Measurements from ENCODE around the gene NPTXR. TPM values are rescaled to one million over a fixed set of nuclear protein-coding genes. Genes with fewer than 3 reads are reported as not detected.

The NPTXR gene
- total RNA-seq, 6 experiments from 2014 or later: 0.18 to 0.68 (median 0.28) TPM

DNA sequence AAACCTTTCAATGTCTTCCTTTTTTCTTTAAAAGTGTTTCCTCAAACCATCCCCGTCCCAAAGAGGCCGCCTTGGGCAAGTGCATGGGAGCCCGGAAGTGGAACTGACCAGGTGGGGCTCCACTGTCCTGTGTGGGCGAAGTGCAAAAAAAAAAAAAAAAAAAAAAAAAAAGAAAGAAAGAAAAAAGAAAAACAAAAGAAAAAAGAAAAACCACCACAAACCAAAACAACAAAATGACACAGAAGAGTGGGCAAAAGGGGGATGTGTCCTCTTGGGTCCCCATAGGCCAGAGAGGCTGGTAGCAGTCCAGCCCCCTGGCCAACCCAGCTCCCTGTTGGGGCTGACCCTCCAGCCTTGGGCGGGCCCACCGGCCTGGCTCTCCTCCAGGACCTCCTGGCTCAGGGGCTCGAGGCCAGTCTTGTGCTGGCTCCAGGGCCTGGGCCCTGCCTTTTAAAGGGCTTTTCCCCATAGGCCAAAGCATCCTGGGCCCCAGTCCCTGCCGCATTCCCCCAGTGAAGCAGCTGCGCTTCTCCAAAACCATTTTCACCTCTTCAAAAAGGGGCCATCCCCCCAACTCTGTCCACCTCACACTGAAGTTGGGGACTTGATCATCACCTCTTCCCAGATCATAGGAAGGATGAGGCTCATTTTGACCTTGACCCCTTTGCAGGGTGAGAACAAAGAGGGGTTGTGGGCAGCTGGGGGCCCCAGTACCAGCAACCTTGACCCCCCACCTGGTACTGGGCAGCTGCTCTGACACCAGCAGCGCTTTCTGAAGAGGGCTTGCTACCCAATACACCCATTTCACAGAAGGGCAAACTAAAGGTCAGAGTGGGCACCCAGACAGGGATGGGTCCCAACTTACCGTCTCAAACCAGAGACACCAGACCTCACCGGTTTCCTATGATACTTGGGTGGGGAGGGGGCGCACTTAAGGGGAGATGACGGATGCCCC is 18.8 kb upstream of the NPTXR start:
- intact Hi-C loops (cut with DNase I): loop anchor here (10.0 kb wide), 2 partner anchors 262 to 272 kb away; no protein-coding TSS in a partner anchor
- H3K4me3 ChIP-seq: no peak overlapping the region
- peaks cover 0 to 6% (median 0%) of the 10 kb centered on the region in 4 donors for H3K36me3 ChIP-seq
- no peaks in the 10 kb centered on the region for H3K9me3 ChIP-seq
- ATAC-seq: no peak
- TF ChIP-seq, protein P1, sequence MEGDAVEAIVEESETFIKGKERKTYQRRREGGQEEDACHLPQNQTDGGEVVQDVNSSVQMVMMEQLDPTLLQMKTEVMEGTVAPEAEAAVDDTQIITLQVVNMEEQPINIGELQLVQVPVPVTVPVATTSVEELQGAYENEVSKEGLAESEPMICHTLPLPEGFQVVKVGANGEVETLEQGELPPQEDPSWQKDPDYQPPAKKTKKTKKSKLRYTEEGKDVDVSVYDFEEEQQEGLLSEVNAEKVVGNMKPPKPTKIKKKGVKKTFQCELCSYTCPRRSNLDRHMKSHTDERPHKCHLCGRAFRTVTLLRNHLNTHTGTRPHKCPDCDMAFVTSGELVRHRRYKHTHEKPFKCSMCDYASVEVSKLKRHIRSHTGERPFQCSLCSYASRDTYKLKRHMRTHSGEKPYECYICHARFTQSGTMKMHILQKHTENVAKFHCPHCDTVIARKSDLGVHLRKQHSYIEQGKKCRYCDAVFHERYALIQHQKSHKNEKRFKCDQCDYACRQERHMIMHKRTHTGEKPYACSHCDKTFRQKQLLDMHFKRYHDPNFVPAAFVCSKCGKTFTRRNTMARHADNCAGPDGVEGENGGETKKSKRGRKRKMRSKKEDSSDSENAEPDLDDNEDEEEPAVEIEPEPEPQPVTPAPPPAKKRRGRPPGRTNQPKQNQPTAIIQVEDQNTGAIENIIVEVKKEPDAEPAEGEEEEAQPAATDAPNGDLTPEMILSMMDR (IDR thresholded peaks at IDR 0.05): no peak
- TF ChIP-seq POLR2A (IDR thresholded peaks at IDR 0.05): no peak
- DNase-seq: peak in 2 of 3 donors; percentile 2 to 48
- 65% methylated on average over 7 of the region's 14 CpGs for WGBS (ENCODE audit: insufficient coverage, low coverage, low lambda C conversion rate, missing lambda C conversion rate)
- no peaks in the 10 kb centered on the region for H3K27me3 ChIP-seq
- no peaks in the 10 kb centered on the region for H3K4me1 ChIP-seq
- H3K27ac ChIP-seq: no peak overlapping the region

DNA sequence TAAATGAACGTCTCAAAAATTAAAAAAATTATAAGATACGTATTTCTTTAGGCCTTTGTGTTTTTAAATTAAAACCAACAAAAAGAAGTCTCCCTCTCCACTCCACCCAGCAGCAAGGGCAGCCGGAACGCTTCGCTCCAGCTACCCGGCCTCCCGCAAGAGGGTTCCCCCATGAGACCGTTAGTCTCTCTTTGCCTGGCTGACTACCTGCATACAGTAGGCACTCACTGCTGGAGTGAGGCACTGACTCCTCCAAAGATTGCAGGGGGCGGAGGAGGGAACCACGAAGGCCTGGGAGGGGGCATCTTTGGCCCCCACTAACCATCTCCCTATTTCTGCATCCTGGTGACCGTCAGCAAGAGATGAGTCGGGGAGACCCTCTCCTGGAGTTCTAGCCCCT is 18.1 kb upstream of the NPTXR start:
- Histone ChIP-seq H3K9me3 (no peaks in the 10 kb centered on the region), H3K4me1 (no peaks in the 10 kb centered on the region), H3K36me3 (peaks cover 0 to 6% (median 0%) of the 10 kb centered on the region in 4 donors), H3K27me3 (no peaks in the 10 kb centered on the region), H3K27ac (no peak overlapping the region), H3K4me3 (no peak overlapping the region)
- peak in 1 of 3 donors; percentile 13 for DNase-seq
- no peak for TF ChIP-seq POLR2A (IDR thresholded peaks at IDR 0.05)
- TF ChIP-seq, protein P1 (IDR thresholded peaks at IDR 0.05): no peak
- 58% methylated on average over 11 of the region's 12 CpGs for WGBS (ENCODE audit: insufficient coverage, low coverage, low lambda C conversion rate, missing lambda C conversion rate)
- intact Hi-C loops (cut with DNase I): loop anchor here (10.0 kb wide), 2 partner anchors 263 to 273 kb away; no protein-coding TSS in a partner anchor
- ATAC-seq: no peak

DNA sequence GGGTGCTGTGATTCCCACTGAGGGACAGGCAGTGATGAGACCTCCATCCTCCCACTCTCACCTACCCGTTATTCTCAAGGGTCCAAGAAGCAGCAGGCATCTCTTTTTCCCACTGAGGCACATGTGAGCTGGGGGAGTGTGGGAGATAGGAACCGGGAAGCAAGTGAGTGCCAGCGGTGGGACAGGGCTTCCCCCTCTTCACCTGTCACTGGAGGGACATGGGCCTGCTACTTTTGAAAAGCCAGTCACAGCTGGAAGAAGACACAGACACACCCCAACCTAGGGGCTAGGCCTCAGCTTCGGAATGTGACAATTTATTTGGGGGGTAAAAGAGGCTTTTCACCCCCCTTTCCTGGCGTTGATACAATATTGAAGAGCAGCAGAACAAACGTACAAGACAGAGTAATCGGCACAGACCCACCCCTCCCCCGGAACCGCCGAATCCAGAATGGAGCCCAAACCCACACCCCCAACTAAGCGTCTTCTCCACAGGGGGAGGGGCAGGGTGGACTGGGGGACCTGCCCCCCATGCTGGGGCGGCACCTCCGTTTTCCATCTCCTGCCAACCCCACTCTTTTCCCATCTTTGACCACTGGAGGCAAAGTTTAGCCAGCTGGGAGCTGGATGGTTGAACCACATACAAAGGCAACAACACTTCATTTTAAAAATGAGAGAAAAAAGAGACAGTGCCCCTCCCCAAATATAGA is 17.5 kb upstream of the NPTXR start:
- WGBS (ENCODE audit: insufficient coverage, low coverage, low lambda C conversion rate, missing lambda C conversion rate): 35% methylated on average over 6 of the region's 13 CpGs
- ATAC-seq: no peak
- Histone ChIP-seq H3K4me3 (no peak overlapping the region), H3K4me1 (no peaks in the 10 kb centered on the region), H3K27me3 (no peaks in the 10 kb centered on the region), H3K9me3 (no peaks in the 10 kb centered on the region), H3K36me3 (peaks cover 0 to 2% (median 0%) of the 10 kb centered on the region in 4 donors), H3K27ac (no peak overlapping the region)
- TF ChIP-seq, protein P1 (IDR thresholded peaks at IDR 0.05): no peak
- peak in 1 of 3 donors; percentile 35 for DNase-seq
- intact Hi-C loops (cut with DNase I): loop anchor here (10.0 kb wide), 2 partner anchors 263 to 273 kb away; no protein-coding TSS in a partner anchor

DNA sequence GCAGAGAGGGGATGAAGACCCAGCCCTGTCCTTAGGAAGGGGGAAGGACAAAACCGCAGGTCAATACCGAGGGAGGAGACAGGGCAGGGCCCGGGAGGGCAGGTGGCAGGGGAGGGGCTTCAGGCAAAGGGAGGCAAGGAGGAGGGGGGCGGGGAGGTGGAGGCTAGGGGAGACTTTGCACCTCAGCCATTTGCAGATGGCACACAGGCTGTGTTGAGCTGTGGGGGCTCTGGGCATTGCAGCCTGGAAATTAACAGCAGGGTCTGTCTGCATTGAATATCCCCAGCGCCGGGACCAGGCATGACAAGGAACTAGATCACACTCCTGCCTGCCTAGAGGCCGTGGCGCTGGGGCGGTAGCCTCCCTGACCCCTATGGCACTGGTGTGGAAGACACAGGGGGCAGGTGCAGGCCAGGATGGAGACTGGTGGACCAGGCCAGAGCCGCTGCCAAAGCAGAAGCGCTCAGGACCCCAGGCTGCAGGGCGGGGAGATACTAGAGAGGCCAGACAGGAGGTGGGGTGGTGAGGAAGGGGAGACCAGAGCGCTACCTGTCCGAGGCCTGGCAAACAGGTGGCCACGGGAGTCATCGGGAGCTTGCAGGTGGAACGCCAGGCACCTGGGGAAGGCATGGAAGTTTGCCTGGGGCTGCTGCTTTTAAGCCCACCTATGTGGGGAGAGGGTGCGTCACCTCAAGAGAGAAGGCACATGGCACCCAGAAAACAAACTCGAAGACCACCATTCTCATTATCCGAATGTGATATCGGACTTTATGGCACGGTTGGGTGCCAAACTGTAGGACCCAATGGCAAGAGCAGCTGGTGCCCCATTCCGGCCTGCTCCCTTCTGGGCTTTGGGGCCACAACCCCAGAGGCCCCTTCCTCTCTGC is 16.7 kb upstream of the NPTXR start:
- H3K27me3 ChIP-seq: no peaks in the 10 kb centered on the region
- H3K36me3 ChIP-seq: peaks cover 0 to under 1% (median 0%) of the 10 kb centered on the region in 4 donors
- no peak overlapping the region for H3K27ac ChIP-seq
- DNase-seq (no peak), ATAC-seq (peak in 1 of 4 donors; percentile 8)
- no peaks in the 10 kb centered on the region for H3K4me1 ChIP-seq
- no peak overlapping the region for H3K4me3 ChIP-seq
- H3K9me3 ChIP-seq: no peaks in the 10 kb centered on the region
- intact Hi-C loops (cut with DNase I): loop anchor here (10.0 kb wide), 2 partner anchors 264 to 274 kb away; no protein-coding TSS in a partner anchor
- 48% methylated on average over 12 of the region's 23 CpGs for WGBS (ENCODE audit: insufficient coverage, low coverage, low lambda C conversion rate, missing lambda C conversion rate)
- TF ChIP-seq, protein P1 (IDR thresholded peaks at IDR 0.05): no peak
- no peak for TF ChIP-seq POLR2A (IDR thresholded peaks at IDR 0.05)

Measured in right lobe of liver (tissue), 6 donors.